ENCODE results near the gene ELMO1.

The ELMO1 gene

DNA sequence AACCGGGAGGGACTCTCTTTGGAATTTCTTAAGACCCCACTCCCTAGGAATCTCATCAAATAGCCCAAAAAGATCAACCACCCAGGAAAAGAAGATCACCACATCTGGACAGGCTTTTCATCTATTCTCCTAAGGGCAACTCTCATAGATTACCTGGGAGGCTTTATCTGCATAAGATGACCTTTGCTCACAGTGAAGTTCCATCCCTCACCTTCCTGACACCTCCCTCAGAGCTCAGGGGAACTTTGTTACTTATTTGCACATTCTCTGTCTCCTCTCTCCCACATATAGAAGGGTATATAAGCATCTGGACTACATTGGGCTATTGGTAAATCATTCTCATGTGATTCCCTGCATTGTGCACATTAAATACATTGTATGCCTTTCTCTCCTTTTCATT, 80.1 kb downstream of the ELMO1 start:
- no peak for DNase-seq (ENCODE audit: low read depth)

DNA sequence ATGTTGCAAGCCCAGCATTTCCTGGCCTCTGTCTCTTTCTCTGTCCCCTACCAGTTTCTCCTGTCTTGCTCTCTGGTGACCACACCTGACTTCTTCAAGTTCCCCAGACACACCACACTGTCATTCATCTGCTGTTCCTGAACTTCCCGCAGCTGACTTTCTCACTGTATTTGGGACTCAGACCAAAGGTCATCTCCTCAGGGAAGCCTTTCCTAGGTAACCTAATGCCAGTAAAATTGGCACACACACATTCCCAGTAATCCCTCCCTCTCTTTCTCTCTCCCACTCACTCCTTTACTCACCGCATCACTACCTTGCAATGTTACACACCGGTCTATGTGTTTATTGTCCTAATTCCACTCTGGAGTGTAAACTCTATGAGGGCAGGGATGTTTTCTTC, 81.7 kb downstream of the ELMO1 start:
- DNase-seq (ENCODE audit: low read depth) = no peak

DNA sequence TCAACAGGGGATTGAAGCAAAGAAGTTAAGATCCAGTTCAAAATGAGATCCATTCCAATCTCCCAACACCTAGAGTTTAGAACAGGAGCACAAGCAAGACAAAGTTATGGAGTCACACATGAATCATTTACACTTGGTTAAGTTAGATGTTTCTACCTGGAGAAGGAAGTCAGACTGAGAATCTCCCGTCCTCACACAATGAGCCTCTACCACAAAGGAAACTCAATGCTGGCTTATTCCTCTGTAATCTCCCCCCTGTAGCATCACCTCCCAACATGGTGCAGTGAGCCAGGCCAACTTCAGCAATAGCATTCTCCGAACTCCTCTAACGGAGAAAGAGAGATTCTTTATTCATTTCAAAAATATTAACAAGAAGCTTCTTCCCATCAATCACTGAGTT, 82.2 kb downstream of the ELMO1 start:
- DNase-seq (ENCODE audit: low read depth) = no peak

DNA sequence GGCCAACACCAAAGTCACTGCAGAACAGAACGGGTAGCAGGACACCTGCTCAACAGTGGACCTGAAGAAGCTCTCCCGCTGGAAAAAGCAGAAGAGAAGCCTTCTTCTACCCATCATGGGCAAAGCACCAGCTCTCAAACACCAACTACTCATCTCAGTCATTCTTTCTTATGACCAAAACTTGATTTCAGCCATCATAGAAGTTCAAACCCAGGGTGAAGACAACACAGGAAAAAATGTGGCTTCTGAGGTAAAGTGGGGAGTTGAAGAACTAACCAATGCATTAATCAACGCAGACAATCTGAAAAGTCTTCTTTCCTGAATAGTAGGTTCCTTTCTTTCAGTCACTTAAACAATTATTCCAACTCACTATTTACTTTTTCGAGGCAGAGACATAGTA, 83.3 kb downstream of the ELMO1 start:
- no peak for DNase-seq (ENCODE audit: low read depth)

DNA sequence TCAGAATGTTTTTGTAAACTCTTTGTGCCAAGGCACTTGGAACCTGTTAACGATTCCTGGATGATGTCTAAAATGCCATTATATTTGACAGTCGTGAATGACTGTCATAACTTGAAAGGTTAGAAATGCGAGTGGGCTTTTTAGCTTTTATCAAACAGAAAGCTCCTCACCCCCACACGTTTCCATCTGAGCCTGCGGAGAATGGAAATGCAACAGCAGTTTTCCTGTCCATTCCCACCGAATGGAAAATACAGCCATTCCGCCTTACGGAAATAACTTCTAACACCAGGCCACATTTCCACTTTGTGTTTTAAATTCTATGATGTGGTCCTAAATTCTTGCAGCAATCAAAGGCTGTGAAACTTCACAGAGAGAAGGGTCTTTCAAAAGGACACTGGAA, 83.8 kb downstream of the ELMO1 start:
- no peak for DNase-seq (ENCODE audit: low read depth)

DNA sequence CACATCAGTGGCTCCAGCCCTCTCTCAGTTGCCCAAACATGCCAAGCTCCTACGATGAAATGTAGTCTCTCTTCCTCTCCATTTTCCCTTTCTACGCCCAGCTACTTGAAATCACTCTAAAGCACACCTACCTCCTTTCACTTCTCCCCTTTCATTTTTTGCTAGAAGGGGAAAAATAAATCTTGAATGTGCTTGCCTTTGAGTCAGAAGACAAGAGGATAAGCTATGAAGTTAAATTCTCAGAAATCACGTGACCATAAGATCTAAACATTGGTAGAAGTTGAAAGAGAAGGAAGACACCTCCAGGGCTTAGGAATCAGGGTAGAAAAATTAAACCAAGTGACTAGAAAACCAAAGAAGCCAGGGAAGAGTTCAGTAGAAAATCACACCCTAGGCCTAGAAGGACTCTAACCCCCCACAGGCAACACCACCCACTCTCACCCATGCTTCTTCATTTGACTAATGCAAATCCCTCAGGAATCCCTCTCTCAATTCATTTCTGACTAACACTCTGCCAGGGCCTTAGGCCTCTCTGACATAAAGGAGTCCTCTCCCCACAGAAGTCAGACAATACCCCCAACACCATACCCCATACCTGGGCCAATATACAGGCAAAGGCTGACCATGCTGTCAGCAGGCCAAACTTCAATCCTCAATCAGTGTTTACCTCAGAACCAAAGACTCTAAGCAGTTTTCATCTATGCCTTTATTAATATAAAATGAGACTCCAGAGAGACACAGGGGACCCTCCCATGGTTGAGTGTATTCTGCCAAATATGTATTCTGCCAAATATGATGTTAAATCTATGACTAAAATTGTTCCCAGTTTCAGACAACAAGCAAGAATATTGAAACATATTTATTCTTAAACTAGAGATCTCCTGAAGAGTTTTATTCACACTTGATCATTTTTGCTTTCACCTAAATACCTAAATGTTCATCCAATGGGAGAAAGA, 84.8 kb downstream of the ELMO1 start:
- no peak for DNase-seq (ENCODE audit: low read depth)

DNA sequence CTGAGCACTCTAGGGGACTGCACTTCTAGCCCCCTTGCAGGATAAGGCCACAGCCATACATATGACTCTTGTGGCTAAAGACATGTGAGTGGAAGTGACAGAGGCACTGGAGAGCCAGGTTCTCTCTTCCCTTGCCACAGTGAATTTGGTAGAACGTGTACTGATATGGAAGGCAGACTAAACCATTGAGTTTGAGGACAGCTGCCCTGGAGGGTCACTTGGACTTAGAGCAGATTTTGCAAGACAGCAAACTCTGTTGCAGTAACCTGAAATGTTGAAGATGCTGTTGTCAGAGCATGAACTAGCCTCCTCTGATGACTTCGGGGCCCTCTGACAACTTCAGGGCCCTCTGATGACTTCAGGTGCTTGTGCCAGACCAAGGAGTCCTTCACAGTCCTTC, 85.9 kb downstream of the ELMO1 start:
- DNase-seq (ENCODE audit: low read depth) = no peak

DNA sequence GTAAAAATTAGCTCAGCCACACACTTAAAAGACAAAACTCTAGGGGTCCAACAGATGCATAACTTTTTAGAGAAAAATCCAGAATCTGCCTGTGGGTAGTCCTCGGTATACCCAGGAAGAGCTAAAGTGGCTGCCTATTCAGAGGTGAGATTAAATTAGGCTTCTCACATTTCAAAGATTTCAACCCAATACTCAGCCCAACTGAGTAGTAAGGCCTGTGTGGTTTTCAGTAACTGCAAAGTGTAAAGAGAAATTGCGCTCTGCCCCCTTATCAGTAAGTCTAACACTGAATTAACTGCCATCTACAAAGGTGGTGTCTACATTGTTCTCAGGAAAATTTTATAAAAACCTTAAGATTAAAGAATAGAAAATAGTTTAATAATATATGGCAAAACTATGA, 88.2 kb downstream of the ELMO1 start:
- DNase-seq (ENCODE audit: low read depth) = no peak

DNA sequence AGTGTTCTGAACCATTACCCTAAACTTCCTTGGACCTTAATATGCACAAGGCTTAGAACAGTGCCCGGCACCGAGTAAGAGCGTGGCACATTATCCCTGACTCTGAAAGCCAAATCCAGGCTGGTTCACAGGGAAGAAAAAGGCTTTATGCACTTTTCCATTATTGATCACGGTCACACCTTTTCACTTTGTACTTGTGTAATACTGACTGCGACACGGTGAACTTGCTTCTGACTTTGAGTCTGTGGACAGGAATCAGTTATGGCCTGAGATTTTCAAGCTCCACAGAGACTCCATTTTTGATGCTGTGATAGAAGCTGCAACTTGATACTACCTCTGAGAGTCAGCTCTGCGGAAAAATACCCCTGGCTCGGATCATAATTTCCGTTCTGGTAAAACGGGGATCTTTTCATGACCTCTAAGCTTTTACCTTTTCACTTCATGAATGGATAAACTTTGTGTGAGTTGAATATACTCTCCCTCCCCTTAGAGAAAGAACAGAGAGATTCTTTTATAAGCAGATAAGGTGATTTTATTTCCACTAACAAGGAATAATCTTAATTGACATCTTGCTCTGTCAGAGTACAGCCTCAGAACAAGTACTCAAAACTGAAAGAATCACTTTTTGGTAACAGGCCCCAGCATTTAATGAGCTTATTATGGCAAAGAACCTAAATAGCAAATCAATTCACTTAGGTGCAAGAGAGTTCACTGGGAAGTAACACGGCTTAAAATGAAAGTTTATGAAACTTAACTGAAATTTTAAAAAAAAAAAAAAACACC, 88.8 kb downstream of the ELMO1 start:
- DNase-seq (ENCODE audit: low read depth) = no peak

DNA sequence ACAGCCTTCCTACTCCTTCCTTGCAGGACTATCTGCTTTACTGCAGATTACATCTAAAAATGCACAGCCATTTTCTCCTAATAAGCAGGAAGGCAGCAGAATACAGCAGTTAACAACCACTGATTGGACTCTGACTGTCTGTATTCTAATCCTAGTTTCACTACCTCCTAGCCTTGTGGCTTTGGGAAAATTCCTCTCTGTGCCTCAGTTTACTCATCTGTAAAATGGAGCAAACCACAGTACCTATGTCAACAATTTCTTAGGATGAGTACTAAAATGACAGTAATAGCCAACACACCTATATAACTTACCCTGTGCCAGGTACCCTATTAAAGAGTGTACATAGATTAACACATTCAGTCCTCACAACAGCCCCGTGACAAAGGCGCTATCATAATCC, 89.5 kb downstream of the ELMO1 start:
- no peak for DNase-seq (ENCODE audit: low read depth)

DNA sequence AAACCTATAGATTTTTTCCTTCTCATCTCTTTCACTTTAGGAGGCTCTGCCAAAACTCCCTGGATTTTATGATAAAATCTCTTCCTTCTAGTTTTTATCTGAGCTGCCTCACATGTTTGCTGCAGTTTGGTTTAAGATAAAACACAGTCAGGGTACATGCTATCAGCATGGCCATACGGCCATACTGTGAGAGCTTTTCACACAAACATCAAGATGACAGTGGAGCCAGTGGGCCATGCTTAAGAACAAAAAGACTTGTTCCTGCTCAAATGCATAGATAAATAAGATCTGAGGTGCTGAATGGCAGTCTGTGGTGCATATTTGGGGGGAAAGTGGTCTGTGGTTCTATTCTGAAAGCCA, 91.0 kb downstream of the ELMO1 start:
- DNase-seq (ENCODE audit: low read depth) = no peak

DNA sequence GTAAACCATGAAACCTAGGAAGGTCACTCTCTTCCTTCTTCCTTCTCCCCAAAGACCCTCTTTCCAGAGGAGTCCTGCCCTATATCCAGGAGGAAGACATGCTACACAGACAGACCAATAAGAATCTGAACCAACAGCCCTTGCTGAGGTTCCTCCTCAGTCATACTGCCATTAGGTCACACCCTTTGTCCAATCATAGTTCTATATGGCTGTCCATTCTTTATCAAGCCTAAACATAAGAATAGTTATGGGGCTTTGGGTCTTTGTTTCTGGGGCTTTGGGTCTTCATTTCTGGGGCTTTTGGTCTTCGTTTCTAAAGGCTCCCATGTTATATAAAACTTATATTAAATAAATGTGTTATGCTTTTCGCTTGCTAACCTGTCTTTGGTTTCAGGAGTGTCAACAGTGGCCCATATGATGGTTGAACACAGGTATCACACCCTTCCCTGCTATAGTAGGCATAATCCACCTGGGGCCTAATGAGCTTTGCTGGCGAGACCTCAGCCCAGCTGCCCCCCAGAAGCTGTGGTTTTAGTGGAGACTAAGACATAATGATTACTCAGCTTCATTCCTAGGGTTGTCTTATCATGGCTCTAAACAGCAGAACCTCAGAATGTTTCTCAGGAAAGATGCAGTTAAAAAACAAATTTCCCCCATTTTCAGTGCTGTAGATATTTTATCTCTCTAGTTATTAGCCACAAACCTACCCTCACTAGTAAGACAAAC, 91.6 kb downstream of the ELMO1 start:
- no peak for DNase-seq (ENCODE audit: low read depth)

DNA sequence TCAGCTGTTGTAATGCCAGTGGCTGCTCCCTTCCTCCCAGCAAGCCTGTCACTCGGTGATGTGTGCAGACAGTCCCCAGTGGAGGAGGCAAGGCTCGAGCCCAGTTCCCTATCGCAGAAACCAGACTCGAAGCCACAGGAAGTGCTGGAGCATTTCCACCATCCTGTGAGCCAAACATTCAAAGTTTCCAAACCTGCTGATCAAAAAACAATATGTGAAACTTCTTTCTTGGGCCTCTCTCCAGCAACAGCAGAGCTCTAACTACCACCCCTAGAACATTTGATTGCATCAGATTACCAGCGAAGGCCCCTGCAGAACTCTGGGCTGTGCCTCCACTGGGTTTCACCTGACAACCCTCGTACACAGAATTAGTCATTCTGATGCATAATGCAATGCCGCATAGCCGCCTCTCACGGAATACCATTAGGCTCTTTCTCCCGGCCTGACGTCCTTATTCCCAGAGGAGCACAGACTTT, 94.0 kb downstream of the ELMO1 start:
- peak; percentile 34 for DNase-seq (ENCODE audit: low read depth)

DNA sequence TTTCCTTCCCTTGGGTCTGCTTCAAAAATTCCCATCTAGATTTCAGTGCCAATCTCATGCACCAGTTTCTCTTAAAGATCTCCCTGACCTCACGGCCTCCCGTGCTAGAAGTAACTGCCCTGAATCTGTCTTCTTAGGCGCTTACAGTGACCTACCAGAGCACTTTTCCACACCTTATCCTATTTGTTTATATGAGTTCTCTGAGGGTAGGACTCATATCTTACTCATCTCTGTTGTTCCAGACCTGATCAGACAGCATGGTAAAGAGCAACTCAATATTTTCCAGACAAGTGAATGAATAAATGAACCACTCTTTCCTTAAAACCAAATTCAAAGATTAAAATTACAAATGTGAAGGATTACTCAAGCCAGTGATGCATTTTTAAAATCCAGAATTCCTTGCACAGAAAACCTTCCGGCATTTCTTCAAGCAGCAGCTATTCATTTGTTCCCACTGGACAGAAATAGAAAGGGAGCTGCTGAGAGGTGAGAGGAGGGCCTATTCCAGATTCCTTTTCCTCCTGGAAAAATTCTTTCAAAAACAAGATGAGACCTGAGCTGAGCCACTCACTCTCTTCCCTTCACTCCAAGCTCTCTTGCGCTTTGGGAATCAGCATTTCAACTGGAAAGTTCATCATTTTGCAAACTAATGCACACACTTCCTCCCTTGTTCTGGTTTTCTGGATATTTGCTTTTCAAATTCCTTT, 94.6 kb downstream of the ELMO1 start:
- no peak for DNase-seq (ENCODE audit: low read depth)

DNA sequence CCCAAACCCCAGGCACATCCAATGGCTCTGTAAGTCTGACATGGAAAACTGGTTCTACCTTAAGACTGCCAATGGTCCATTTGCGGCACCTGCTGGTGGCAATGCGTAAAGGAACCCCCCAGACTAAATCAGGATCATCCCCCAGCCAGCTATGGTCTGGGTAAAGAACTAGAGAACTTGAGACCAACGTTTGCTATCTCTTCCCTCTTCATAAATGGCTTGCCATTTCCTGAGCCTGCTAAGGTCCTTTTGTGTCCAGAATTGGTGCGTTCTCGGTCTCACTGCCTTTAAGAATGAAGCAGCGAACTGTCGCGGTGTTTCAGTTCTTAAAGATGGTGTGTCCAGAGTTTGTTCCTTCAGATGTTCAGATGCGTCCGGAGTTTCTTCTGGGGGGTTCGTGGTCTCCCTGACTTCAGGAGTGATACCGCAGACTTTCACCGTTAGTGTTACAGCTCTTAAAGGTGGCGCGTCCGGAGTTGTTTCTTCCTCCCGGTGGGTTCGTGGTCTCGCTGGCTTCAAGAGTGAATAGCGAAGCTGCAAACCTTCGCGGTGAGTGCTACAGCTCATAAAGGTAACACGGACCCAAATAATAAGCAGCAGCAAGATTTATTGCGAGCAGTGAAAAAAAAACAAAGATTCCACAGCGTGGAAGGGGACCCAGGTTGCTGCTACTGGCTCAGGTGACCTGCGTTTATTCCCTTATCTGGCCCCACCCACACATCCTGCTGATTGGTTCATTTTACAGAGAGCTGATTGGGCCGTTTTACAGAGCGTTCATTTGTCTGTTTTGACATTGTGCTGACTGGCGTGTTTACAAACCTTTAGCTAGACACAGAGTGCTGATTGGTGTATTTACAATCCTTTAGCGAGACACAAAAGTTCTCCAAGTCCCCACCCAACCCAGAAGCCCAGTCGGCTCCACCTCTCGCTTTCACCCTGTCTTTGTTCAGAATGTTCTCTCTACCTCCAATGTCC, 95.4 kb downstream of the ELMO1 start:
- DNase-seq (ENCODE audit: low read depth) = peak; percentile 36

DNA sequence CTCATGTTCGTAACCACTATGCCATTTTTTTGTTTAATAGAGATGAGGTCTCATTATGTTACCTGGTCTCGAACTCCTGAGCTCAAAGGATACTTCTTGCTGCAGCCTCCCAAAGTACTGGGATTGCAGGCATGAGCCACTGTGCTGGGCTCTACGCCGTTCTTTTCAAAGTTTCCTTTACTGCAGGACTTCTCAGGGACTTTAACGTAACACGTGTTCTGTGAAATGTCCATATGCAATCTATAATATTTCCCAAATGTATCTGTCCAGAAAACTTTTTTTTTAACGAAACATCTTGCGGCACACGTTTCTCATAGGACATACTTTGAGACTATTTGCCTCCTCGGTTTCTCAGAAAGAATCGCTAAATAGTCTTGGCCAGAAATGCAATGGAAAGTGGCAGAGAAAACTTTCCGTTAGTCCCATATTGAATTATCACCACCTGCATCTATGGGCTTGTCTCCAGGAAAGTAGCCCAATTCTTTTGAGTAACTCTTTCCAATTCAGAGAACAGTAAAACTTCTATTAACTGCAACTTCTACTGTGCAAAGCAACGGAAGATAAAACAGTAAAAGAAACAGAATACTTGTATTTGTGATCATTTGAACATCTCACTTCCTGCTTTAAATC, 96.3 kb downstream of the ELMO1 start:
- DNase-seq (ENCODE audit: low read depth) = no peak

DNA sequence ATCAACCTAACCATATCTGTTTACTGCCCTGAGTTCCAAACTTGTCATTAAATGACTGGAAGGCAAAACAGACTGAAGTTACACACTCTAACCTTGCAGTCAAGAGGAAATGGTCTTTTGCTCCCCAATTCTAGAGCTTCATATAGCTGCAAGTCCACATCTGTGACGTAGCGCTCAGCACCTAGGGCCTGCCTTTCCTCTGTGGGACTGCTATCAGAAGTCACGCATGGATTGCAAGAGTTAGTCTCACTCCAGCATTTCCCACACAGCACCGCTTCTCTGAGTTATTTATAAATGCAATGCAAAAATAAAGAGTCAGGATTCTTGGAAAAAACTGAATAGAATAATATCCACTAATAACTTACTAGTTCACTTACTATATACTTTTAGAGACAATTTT, 96.9 kb downstream of the ELMO1 start:
- no peak for DNase-seq (ENCODE audit: low read depth)

DNA sequence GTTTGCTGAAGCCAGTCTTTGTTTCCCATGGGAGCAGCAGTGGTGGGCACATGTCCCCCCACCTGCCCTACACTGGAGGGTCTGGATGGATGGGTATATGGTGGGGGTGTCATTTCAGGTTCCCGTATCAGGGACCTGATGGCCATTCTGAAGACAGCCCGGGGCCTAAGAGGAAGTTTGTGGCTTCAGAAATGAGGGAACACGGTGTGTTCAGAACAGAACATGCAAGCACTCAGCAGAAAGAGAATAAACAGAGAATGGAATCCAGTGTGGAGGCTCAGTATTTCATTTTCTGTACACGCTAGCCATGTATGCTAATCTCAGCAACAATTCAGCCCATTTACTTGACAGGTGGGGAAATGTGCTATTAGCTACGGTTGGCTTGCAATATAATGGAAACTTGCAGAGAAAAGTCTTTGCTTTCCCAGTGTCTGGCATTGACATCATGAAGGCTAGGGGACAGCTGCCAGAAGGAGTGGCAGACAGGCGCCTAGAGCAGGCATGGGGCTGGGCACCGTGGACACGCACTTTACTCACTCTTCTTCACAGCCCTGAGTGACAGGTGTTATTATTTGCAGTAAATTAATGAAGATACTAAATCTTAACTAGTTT, 98.6 kb downstream of the ELMO1 start:
- no peak for DNase-seq (ENCODE audit: low read depth)

DNA sequence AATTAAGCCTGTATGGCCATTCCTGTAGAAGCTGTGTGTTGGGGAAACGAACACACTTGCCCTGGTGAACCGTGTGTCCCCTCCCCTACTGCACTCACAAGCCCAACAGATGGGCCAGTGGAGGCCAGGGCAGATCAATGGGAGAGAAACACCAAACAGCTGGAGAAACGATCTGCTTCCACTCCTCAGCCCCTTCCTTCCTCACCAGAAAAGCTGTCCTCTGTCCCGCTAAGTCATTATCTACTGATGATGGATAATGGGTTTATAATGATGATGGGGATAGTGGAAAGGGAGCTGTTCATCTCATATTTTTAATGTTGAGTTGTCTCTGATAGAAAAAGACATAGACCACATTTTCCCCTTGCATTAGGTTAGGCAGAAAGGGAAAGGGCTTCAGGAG, 99.7 kb downstream of the ELMO1 start:
- no peak for DNase-seq (ENCODE audit: low read depth)

DNA sequence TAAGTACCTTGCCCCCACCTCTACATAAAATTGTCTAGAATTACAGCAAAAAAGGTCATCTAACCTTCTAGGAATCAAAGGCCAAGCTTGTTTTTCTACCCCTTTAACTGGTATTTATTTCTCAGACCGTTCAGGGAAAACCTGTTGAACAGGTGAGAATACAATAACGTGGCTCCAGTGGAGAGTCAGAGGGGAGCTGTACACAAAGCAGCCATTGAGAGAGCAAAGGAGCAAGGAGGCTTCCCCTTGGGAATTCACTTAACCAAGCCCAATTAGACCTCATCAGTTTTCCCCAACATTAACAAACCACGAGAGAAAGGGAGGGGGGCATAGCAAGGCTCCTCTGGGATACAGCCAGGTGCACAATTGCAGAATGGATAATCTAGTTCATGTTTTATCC, 101.9 kb downstream of the ELMO1 start:
- no peak for DNase-seq (ENCODE audit: low read depth)

All from stimulated activated CD8-positive, alpha-beta memory T cell treated with anti-CD3 and anti-CD28 coated beads, Interleukin-4, amount 100 ng/mL, for 24 hours (primary cell).